ENCODE measurements around the gene LMBRD1.

DNA sequence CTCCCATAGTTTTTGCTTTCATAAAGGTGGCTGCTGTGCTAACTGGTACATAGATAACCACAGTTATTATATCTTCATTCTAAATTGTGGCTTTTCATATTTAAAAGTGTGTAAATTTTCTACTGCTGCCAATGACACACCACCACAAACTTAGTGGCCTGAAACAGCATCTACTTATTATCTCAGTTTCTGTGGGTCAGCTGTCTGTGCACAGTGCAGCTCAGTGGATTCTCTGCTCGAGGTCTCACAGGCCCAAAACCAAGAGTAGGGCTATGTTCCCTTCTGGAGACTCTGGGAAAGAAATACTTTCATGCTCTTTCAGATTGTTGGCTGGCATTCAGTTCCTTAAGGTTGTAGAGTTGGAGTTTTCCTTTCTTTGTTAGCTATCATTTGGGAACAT lies 90.1 kb downstream of the LMBRD1 start:
- TF ChIP-seq, protein P1, sequence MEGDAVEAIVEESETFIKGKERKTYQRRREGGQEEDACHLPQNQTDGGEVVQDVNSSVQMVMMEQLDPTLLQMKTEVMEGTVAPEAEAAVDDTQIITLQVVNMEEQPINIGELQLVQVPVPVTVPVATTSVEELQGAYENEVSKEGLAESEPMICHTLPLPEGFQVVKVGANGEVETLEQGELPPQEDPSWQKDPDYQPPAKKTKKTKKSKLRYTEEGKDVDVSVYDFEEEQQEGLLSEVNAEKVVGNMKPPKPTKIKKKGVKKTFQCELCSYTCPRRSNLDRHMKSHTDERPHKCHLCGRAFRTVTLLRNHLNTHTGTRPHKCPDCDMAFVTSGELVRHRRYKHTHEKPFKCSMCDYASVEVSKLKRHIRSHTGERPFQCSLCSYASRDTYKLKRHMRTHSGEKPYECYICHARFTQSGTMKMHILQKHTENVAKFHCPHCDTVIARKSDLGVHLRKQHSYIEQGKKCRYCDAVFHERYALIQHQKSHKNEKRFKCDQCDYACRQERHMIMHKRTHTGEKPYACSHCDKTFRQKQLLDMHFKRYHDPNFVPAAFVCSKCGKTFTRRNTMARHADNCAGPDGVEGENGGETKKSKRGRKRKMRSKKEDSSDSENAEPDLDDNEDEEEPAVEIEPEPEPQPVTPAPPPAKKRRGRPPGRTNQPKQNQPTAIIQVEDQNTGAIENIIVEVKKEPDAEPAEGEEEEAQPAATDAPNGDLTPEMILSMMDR (IDR thresholded peaks at IDR 0.05): no peak
- TF ChIP-seq POLR2AphosphoS5 (IDR thresholded peaks at IDR 0.05): no peak
- no peak for TF ChIP-seq POLR2A (IDR thresholded peaks at IDR 0.05)
